GM12878 (cell line): Measurements from ENCODE around the gene SPATA9. TPM values are rescaled to one million over a fixed set of nuclear protein-coding genes. Genes with fewer than 3 reads are reported as not detected.

ENCODE experiments used
- ATAC-seq: fragments of 200-7000 bp; cut with Tn5 transposase; 3 replicates; pipeline ENCODE4 v1.9.1; 2020; ENCODE audit warnings: mild to moderate bottlenecking, moderate library complexity
- BruUV-seq: library from RNA; stranded (reverse); fragments of 400-500 nt; replicated peaks from 2 replicates; lab custom pipeline; 2021; lab: Mats Ljungman, UMichigan
- CTCF ChIA-PET: fragments of 300-600 bp; sonication (Branson Sonifier 250); formaldehyde crosslinking; extraction: SDS; loops from one replicate; lab custom pipeline; 2021; ENCODE audit warnings: inconsistent platforms; lab: Yijun Ruan, JAX
- POLR2A ChIA-PET: fragments of 350-600 bp; formaldehyde crosslinking; extraction: SDS; loops from one replicate; lab custom pipeline; 2021; ENCODE audit warnings: inconsistent platforms; lab: Charles Lee
- RAD21 ChIA-PET: fragments of 300-600 bp; sonication (Branson Sonifier 250); formaldehyde crosslinking; loops from one replicate; lab custom pipeline; 2023; ENCODE audit warnings: antibody characterized with exemption; ENCODE audit not compliant: unreplicated experiment; lab: Charles Lee
- SMC1A ChIA-PET: fragments of 300-600 bp; sonication (Branson Sonifier 250); formaldehyde crosslinking; loops from one replicate; lab custom pipeline; 2023; ENCODE audit not compliant: unreplicated experiment, uncharacterized antibody; lab: Charles Lee
- DNase-seq: peaks from one replicate; pipeline ENCODE4 v3.0.0-alpha.2; 2011; ENCODE audit warnings: low read depth, low spot score
- FAIRE-seq: peaks from 3 replicates; lab custom pipeline; 2011; peaks lifted over from hg19 to GRCh38; lab: Jason Lieb, UNC
- H2AFZ ChIP-seq: 2 replicates; pipeline ENCODE4 v1.6.0; 2011; ENCODE audit warnings: low read depth, low read length, control low read depth; ENCODE audit not compliant: control insufficient read depth
- H3K27ac ChIP-seq: 2 replicates; pipeline ENCODE4 v1.5.1; 2011; ENCODE audit warnings: control low read depth; ENCODE audit not compliant: control insufficient read depth, insufficient read depth
- H3K27me3 ChIP-seq, 2 experiments: replicated peaks in 1 of 2; 2 replicates each; pipeline versions ENCODE4 v1.6.0 to v1.6.1; 2011; ENCODE audit warnings: low read length in 1 of 2; ENCODE audit not compliant: control insufficient read depth in 2 of 2, insufficient read depth in 2 of 2
- H3K36me3 ChIP-seq, 2 experiments: 2 replicates each; pipeline ENCODE4 v1.5.1; 2011; ENCODE audit warnings: low read length in 1 of 2; ENCODE audit not compliant: control insufficient read depth in 2 of 2, insufficient read depth in 2 of 2
- H3K4me1 ChIP-seq: 2 replicates; pipeline ENCODE4 v1.6.1; 2011; ENCODE audit warnings: mild to moderate bottlenecking, low read length, moderate library complexity, mixed read lengths; ENCODE audit not compliant: control insufficient read depth, insufficient read depth
- H3K4me2 ChIP-seq: 2 replicates; pipeline ENCODE4 v1.6.0; 2011; ENCODE audit warnings: control low read depth; ENCODE audit not compliant: control insufficient read depth, insufficient read depth
- H3K4me3 ChIP-seq: fragments of 200-600 bp; sonication (generic); 2 replicates; pipeline ENCODE4 v1.5.1; 2016
- H3K79me2 ChIP-seq: 2 replicates; pipeline ENCODE4 v1.6.0; 2011; ENCODE audit warnings: low read length; ENCODE audit not compliant: control insufficient read depth, insufficient read depth
- H3K9ac ChIP-seq: 2 replicates; pipeline ENCODE4 v1.8.0; 2011; ENCODE audit warnings: low read length, control low read depth, mixed read lengths; ENCODE audit not compliant: control insufficient read depth, insufficient read depth
- H3K9me3 ChIP-seq: replicated peaks from 3 replicates; pipeline ENCODE4 v1.5.1; 2011; ENCODE audit warnings: mild to moderate bottlenecking, low read length; ENCODE audit not compliant: control insufficient read depth, insufficient read depth
- H4K20me1 ChIP-seq: 2 replicates; pipeline ENCODE4 v1.6.0; 2011; ENCODE audit not compliant: control insufficient read depth, insufficient read depth
- ASH2L ChIP-seq: fragments of 300-600, 200-600 bp; sonication (generic); IDR thresholded peaks from 2 replicates; pipeline ENCODE4 v1.6.1; 2017; ENCODE audit warnings: low read depth, mild to moderate bottlenecking, borderline replicate concordance
- CHD4 ChIP-seq: fragments of 200-600 bp; sonication (generic); IDR thresholded peaks from 2 replicates; pipeline ENCODE4 v1.6.1; 2016; ENCODE audit warnings: mild to moderate bottlenecking
- CTCF ChIP-seq, 3 experiments: IDR thresholded peaks in 2 of 3; conservative IDR thresholded peaks in 1 of 3; 2 replicates each; pipeline ENCODE4 v1.5.1; 2011; ENCODE audit warnings: low read depth in 3 of 3, low read length in 3 of 3, mild to moderate bottlenecking in 3 of 3, control low read depth in 2 of 3, moderate library complexity in 2 of 3, inconsistent platforms in 1 of 3, mixed read lengths in 1 of 3; ENCODE audit not compliant: control insufficient read depth in 2 of 3, insufficient read depth in 1 of 3; ENCODE audit errors: extremely low read depth in 1 of 3
- DPF2 ChIP-seq: fragments of 450-650 bp; IDR thresholded peaks from 2 replicates; pipeline ENCODE4 v1.6.1; 2017; ENCODE audit warnings: mild to moderate bottlenecking
- IKZF2 ChIP-seq, 2 experiments: fragments of 450-650 bp; IDR thresholded peaks; 2 replicates each; pipeline ENCODE4 v1.6.1; 2017; ENCODE audit warnings: mild to moderate bottlenecking in 2 of 2, moderate library complexity in 2 of 2
- IRF4 ChIP-seq: IDR thresholded peaks from 2 replicates; pipeline ENCODE4 v1.6.1; 2011; ENCODE audit warnings: low read depth, low read length
- JUNB ChIP-seq: IDR thresholded peaks from 2 replicates; pipeline ENCODE4 v1.6.1; 2016; ENCODE audit warnings: antibody characterized with exemption, mild to moderate bottlenecking
- JUND ChIP-seq: IDR thresholded peaks from 2 replicates; pipeline ENCODE4 v1.6.1; 2012; ENCODE audit warnings: low read depth, mild to moderate bottlenecking, low read length, improper control_type of control experiment, moderate library complexity
- MEF2B ChIP-seq: fragments of 450-650 bp; IDR thresholded peaks from 2 replicates; pipeline ENCODE4 v1.6.1; 2018; ENCODE audit warnings: mild to moderate bottlenecking, moderate library complexity; ENCODE audit not compliant: partially characterized antibody, poor library complexity, severe bottlenecking
- MYC ChIP-seq: IDR thresholded peaks from 2 replicates; pipeline ENCODE4 v1.6.1; 2011; ENCODE audit warnings: mild to moderate bottlenecking, low read length, moderate library complexity, inconsistent platforms; ENCODE audit not compliant: insufficient read depth, insufficient replicate concordance, insufficient read length, severe bottlenecking
- PML ChIP-seq: IDR thresholded peaks from 2 replicates; pipeline ENCODE4 v1.6.1; 2012; ENCODE audit warnings: low read length, inconsistent platforms
- POLR2AphosphoS2 ChIP-seq: IDR thresholded peaks from 2 replicates; pipeline ENCODE4 v1.6.1; 2011; ENCODE audit warnings: low read depth, mild to moderate bottlenecking, low read length, improper control_type of control experiment, moderate library complexity
- RELA ChIP-seq: fragments of 450-650 bp; IDR thresholded peaks from 2 replicates; pipeline ENCODE4 v1.8.0; 2014; ENCODE audit warnings: borderline replicate concordance; ENCODE audit not compliant: partially characterized antibody
- SPI1 ChIP-seq: IDR thresholded peaks from 2 replicates; pipeline ENCODE4 v1.6.1; 2011; ENCODE audit warnings: low read depth, mild to moderate bottlenecking, low read length, moderate library complexity, borderline replicate concordance; ENCODE audit not compliant: insufficient read depth
- SREBF1 ChIP-seq: IDR thresholded peaks from 2 replicates; pipeline ENCODE4 v1.6.1; 2012; ENCODE audit warnings: mild to moderate bottlenecking, low read length
- STAT3 ChIP-seq: IDR thresholded peaks from 2 replicates; pipeline ENCODE4 v1.6.1; 2011; ENCODE audit warnings: low read depth, low read length, improper control_type of control experiment
- ZZZ3 ChIP-seq: IDR thresholded peaks from 2 replicates; pipeline ENCODE4 v1.6.1; 2011; ENCODE audit warnings: low read depth; ENCODE audit not compliant: control insufficient read depth, insufficient read length
- WGBS: methylation state at CpG from one replicate; pipeline ENCODE4 v1.1.6; 2016; ENCODE audit warnings: low lambda C conversion rate; ENCODE audit not compliant: insufficient replicate concordance, insufficient coverage; ENCODE audit errors: missing lambda C conversion rate; 5-methylcytosine and 5-hydroxymethylcytosine counted together
- in situ Hi-C: fragments of 300-500 bp; cut with MboI; formaldehyde crosslinking; loops from 9 replicates; pipeline ENCODE4 v1.14.3; 2018; ENCODE audit warnings: mixed read lengths
- intact Hi-C: fragments of 100-400 bp; cut with micrococcal nuclease; formaldehyde crosslinking; loops from one replicate; pipeline ENCODE4 v1.14.2; 2022; ENCODE audit not compliant: unreplicated experiment
- polyA plus RNA-seq, 11 experiments: library from polyadenylated mRNA; depleted of rRNA in 4 of 11; unstranded in 6 of 11; stranded (reverse) in 5 of 11; fragments of >200 nt; fragmentation: Nextera tagmentation in 4 of 11; fragmentation: Illumina TruSeq in 1 of 11; extraction: Ambion mirVana in 4 of 11; extraction: Trizol in 1 of 11; gene quantifications; 1 replicate in 1 of 11; 2 replicates in 10 of 11; pipeline versions ENCODE4 v1.2.1 to v1.2.3, GENCODE V29; 2011 to 2016; ENCODE audit warnings: inconsistent platforms in 2 of 11, missing spikeins in 2 of 11, low read depth in 1 of 11
- total RNA-seq, 4 experiments: library from RNA; depleted of rRNA in 3 of 4; stranded (reverse); fragments of >200 nt in 3 of 4; fragmentation: Illumina TruSeq in 1 of 4; extraction: Trizol in 1 of 4; gene quantifications; 2 replicates each; pipeline versions ENCODE4 v1.2.1 to v1.2.3, GENCODE V29; 2013 to 2021
- TF ChIP-seq, protein P1 (sequence below): IDR thresholded peaks from 2 replicates; pipeline ENCODE4 v1.6.1; 2012; ENCODE audit warnings: low read length, inconsistent platforms

The SPATA9 gene
- total and polyA plus RNA-seq, 10 of the 15 experiments (the other 5 are each of a cell fraction or from before 2014, with no cell fraction given), result 0.11 to 0.49 (median 0.16) TPM; not detected in 1

DNA sequence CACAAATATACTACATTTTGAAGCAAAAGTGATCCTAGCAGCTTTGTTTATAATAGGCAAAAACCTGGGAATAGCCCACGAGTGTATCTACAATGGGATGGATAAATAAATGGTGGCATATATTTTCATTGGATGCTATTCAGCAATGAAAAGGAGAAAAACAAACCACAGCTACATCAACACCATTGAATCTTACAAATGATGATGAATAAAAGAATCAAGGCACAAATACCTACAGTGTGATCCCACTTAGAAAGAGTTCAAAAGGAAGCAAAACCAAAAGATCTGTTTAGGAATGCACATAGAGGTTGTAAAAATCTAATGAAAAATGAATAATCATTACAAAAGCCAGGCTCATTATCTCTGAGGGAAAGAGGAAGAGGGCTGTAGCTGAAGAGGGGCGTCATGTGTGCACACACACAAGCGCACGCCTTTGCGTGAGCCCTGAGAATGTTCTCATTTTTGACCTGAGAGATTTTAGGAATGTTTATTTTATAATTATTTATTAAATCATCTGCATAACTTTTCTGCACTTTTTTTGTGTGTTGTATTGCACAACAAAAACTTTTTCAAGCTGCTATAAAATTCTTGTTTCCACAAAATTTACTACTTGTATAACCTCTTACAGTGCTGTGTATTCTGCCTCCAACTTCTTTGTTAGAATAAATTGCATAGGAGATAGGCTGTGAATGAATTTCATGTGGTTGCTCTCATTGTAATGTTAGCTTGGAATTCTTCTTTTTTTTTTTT, 42.5 kb upstream of the SPATA9 start (continued):
- TF ChIP-seq IKZF2 (IDR thresholded peaks at IDR 0.05), result 0 out of 4 replicates have a peak, but pooled peaks of 1 of the 2 experiments have one; percentile 11
- TF ChIP-seq, protein P1, sequence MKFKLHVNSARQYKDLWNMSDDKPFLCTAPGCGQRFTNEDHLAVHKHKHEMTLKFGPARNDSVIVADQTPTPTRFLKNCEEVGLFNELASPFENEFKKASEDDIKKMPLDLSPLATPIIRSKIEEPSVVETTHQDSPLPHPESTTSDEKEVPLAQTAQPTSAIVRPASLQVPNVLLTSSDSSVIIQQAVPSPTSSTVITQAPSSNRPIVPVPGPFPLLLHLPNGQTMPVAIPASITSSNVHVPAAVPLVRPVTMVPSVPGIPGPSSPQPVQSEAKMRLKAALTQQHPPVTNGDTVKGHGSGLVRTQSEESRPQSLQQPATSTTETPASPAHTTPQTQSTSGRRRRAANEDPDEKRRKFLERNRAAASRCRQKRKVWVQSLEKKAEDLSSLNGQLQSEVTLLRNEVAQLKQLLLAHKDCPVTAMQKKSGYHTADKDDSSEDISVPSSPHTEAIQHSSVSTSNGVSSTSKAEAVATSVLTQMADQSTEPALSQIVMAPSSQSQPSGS, result no peak
- TF ChIP-seq SPI1, result peak; percentile 74; the same call in 1 of the 2 replicates
- no peak for TF ChIP-seq MYC
- TF ChIP-seq IRF4, result no peak
- no peak for TF ChIP-seq JUND
- no peak for TF ChIP-seq PML
- no peak for TF ChIP-seq ZZZ3

- Histone ChIP-seq H3K4me3 (no peak overlapping the region), H3K79me2 (no peaks in the 10 kb centered on the region), H3K4me2 (no peak overlapping the region), H2AFZ (no peak overlapping the region), H3K9ac (no peak overlapping the region), H3K4me1 (peaks cover 20% of the 10 kb centered on the region), H4K20me1 (no peaks in the 10 kb centered on the region), H3K9me3 (no peaks in the 10 kb centered on the region), H3K27me3 (no peaks in the 10 kb centered on the region), H3K27ac (no peak overlapping the region), H3K36me3 (no peaks in the 10 kb centered on the region)
- DNase-seq, result no peak
- in situ Hi-C loops (no loop called here), intact Hi-C loops (loop anchor here (10.0 kb wide), 1 partner anchor 639 kb away; no protein-coding TSS in a partner anchor)
- CTCF ChIA-PET, result interaction anchor here (0.9 to 4.3 kb wide), 9 partner anchors 8 to 99 kb away, joined by 3 to 18 read pairs (median 4); partner anchors contain the start of gene RFESD
- no peak for FAIRE-seq
- ATAC-seq, result no peak
- POLR2A ChIA-PET, result interaction anchor here (0.5 to 4.6 kb wide), 5 partner anchors 8 to 932 kb away, joined by 3 to 28 read pairs (median 4); partner anchors contain the start of gene RHOBTB3
- RAD21 ChIA-PET, result interaction anchor here (0.9 to 5.1 kb wide), 7 partner anchors 8 to 125 kb away, joined by 3 to 32 read pairs (median 4); partner anchors contain the start of gene RHOBTB3
- BruUV-seq, result no TSS peak
- 83% methylated on average over 5 of the region's 5 CpGs for WGBS
- SMC1A ChIA-PET, result interaction anchor here (0.9 to 4.9 kb wide), 17 partner anchors 7 to 99 kb away, joined by 3 to 58 read pairs (median 8); partner anchors contain the start of genes GLRX and RFESD
- no peak for TF ChIP-seq ASH2L
- no peak for TF ChIP-seq SREBF1
- no peak for TF ChIP-seq CHD4
- TF ChIP-seq SPI1, result no peak
- TF ChIP-seq POLR2AphosphoS2, result no peak
- TF ChIP-seq MEF2B, result no peak
- TF ChIP-seq DPF2, result no peak
- TF ChIP-seq CTCF (IDR thresholded peaks at IDR 0.05 in 2 of 3, conservative IDR thresholded peaks at IDR 0.05 in 1 of 3; ENCODE audit: control insufficient read depth in 2 of 3, extremely low read depth in 1 of 3, insufficient read depth in 1 of 3, low read depth in 3 of 3, low read length in 3 of 3), result no peak
- no peak for TF ChIP-seq STAT3
- no peak for TF ChIP-seq JUNB
- TF ChIP-seq RELA, result no peak
Observed at GRCh38 chr5:95723632-95724369, 41.0 kb upstream of the SPATA9 start.
